ENCODE data around the gene WHRN. TPM values are rescaled to one million over a fixed set of nuclear protein-coding genes. Genes with fewer than 3 reads are reported as not detected.

The WHRN gene
- total and polyA plus RNA-seq, 2 experiments from 2014 or later, result 8.3 to 8.9 TPM

- peaks cover 1% of the 10 kb centered on the region for H3K27me3 Mint-ChIP-seq (ENCODE audit: insufficient read depth, low read depth, poor library complexity)
- TF ChIP-seq ETS1 (IDR thresholded peaks at IDR 0.05) (no peak), EZH2phosphoT487 (IDR thresholded peaks at IDR 0.05; ENCODE audit: unreplicated experiment) (no peak), ZNF462 (CRISPR knock-in tag; IDR thresholded peaks at IDR 0.05) (no peak), CREB1 (CRISPR knock-in tag; IDR thresholded peaks at IDR 0.05; ENCODE audit: low read depth) (no peak), JUNB (IDR thresholded peaks at IDR 0.05; ENCODE audit: unreplicated experiment) (no peak), POLR2AphosphoS5 (IDR thresholded peaks at IDR 0.05; ENCODE audit: low read depth) (no peak), REST (IDR thresholded peaks at IDR 0.05; ENCODE audit: unreplicated experiment) (no peak), EZH2 (IDR thresholded peaks at IDR 0.05; ENCODE audit: low read depth, unreplicated experiment) (no peak), CTCF (conservative IDR thresholded peaks at IDR 0.05; ENCODE audit: low read depth in 2 of 2) (no peak), NANOG (IDR thresholded peaks at IDR 0.05; ENCODE audit: borderline replicate concordance) (no peak), ZNF331 (CRISPR knock-in tag; IDR thresholded peaks at IDR 0.05; ENCODE audit: low read depth) (no peak)
- Histone ChIP-seq H3K4me2 (no peak overlapping the region), H3F3A (replicated peaks; ENCODE audit: low read depth) (no peaks in the 10 kb centered on the region), H4K20me1 (replicated peaks; ENCODE audit: insufficient read depth) (no peaks in the 10 kb centered on the region; the same call in 1 of the 2 replicates), H3K9me2 (ENCODE audit: insufficient read depth) (no peaks in the 10 kb centered on the region), H3K27ac (ENCODE audit: low read depth) (no peak overlapping the region), H2AFZ (no peak overlapping the region), H3K4me3 (no peak overlapping the region), H3K36me3 (ENCODE audit: insufficient read depth) (no peaks in the 10 kb centered on the region), H3K79me2 (replicated peaks; ENCODE audit: insufficient read depth) (no peaks in the 10 kb centered on the region), H3K4me1 (ENCODE audit: insufficient read depth) (no peaks in the 10 kb centered on the region), H3K27me3 (ENCODE audit: insufficient read depth) (no peaks in the 10 kb centered on the region)
- no peak overlapping the region for H3K27ac Mint-ChIP-seq
- no peaks in the 10 kb centered on the region for H3K9me3 Mint-ChIP-seq
- ATAC-seq (no peak), DNase-seq (ENCODE audit: low spot score) (no peak)
- H3K36me3 Mint-ChIP-seq (ENCODE audit: low read depth), result no peaks in the 10 kb centered on the region
- peaks cover 14% of the 10 kb centered on the region for H3K4me1 Mint-ChIP-seq
- no peak overlapping the region for H3K4me3 Mint-ChIP-seq
Measured at GRCh38 chr9:114486205-114486963, 18.9 kb downstream of the WHRN start.

Measured in GM23338 (cell line).